CD4-positive, alpha-beta T cell treated with Interleukin-17A for 1 hour (primary cell): ENCODE data around the gene HES2.
"Not testable (repeated sequence)": the region's sequence is repeated elsewhere in the genome, so short reads cannot be mapped to it uniquely, and the experiment has no call there.

Experiments
- DNase-seq: peaks from one replicate; pipeline ENCODE4 v3.0.0-alpha.2; 2020

The HES2 gene

GRCh38 chr1:6384135-6384534 is 35.6 kb downstream of the HES2 start:
- no peak for DNase-seq

GRCh38 chr1:6380037-6380436 is 39.7 kb downstream of the HES2 start:
- no peak for DNase-seq

GRCh38 chr1:6378096-6378746 is 41.5 kb downstream of the HES2 start:
- no peak for DNase-seq

- no peak for DNase-seq
Observed at GRCh38 chr1:6373961-6374720, 45.6 kb downstream of the HES2 start.

GRCh38 chr1:6372236-6372635 is 47.5 kb downstream of the HES2 start:
- not testable (repeated sequence) for DNase-seq

GRCh38 chr1:6370006-6370405 is 49.7 kb downstream of the HES2 start:
- no peak for DNase-seq

- DNase-seq = no peak
Observed at GRCh38 chr1:6367381-6368012, 52.2 kb downstream of the HES2 start.

- DNase-seq = peak; percentile 63
Observed at GRCh38 chr1:6365047-6365446, 54.7 kb downstream of the HES2 start.

GRCh38 chr1:6363085-6363884 is 56.4 kb downstream of the HES2 start:
- peak; percentile 36 for DNase-seq
